GM19397 (cell line): ENCODE measurements around the gene LRIT1.

ENCODE experiments used
- ATAC-seq: cut with Tn5 transposase; IDR thresholded peaks from one replicate; pipeline ENCODE4 v1.9.1; 2021; ENCODE audit warnings: mild to moderate bottlenecking, moderate library complexity; ENCODE audit not compliant: unreplicated experiment

LRIT1 gene

DNA sequence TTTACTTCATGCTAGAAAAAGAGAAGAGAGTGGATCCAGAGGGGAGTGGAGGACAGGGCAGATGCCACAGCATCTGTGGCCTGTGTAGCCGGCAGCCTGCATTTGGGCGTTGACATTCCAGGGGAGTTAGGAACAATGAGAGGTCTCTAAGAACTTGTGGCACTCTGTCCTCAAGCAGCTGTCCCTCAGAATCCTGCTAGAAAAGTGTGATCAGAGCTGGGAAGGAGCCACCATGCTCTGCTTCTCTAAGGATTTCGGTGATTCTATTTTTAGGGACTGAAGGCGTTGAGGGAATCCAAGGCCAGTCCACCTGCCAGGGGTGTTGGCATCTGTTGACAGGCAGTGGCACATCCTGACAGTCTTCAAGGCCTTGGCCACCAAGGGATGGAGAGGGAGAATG, 23.6 kb downstream of the LRIT1 start:
- no peak for ATAC-seq

DNA sequence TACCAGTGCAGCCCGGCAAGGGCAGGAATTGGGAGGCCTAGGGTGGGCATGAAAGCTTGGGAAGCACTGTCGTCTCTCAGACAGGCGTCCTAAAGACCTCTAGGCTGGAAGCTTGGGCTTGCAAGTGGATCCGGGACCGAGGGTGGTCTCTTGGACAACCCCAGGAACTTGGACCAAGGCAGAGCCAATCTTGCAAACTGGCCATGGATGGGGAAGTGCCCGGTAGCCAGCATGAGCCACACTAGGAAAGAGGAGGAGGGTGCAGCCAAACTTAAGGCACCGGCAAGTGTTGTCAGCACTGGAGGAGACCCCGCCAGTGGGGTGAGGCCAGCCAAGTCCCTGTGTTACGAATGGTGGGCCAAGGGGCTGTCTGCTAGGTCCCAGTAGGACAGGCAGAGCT, 24.5 kb downstream of the LRIT1 start:
- no peak for ATAC-seq

DNA sequence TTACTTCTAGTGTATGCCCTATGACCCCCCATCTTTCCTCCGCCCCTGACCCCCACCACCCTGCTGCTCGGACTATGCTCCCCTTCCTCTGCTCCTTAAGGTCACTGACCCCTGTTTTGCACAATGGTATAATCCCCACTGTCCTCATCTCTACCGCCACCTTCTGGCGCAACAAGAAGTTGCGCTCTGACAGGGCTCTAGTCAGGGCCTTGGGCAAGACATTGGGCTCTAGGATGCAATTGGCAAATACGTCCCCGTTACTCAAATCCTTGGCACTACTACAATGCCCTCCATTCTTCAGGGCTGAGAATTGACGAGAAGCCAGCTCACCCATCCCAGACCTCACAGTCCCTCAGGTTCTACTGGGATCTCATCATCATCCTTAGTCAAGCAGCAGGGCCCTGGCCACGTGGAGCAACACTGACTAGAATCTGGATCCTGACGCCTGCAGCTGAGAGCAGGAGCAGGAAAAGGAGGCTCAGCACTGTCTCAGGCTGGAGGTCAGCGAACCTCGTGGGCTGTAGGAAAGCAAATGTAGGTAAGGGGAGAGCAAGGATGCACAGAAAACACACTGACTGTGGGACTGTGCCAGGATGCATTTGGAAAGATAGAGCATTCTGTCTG, 26.6 kb downstream of the LRIT1 start:
- ATAC-seq: peak; percentile 83

DNA sequence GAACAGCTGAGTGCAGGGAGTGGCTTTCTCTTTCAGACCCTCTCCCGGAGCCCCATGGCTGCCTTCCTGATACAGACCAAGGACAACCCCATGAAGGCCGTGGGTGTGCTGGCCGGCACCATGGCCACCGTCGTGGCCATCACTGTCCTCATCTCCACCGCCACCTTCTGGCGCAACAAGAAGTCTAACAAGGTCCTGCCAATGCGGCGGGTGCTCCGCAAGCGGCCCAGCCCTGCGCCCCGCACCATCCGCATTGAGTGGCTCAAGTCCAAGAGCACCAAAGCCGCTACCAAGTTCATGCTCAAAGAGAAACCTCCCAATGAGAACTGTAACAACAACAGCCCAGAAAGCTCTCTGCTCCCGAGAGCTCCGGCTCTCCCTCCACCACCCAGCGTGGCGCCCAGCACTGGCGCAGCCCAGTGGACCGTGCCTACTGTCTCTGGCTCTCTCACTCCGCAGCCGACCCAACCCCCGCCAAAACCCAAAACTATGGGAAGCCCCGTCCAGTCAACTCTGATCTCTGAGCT, 27.2 kb downstream of the LRIT1 start:
- no peak for ATAC-seq

DNA sequence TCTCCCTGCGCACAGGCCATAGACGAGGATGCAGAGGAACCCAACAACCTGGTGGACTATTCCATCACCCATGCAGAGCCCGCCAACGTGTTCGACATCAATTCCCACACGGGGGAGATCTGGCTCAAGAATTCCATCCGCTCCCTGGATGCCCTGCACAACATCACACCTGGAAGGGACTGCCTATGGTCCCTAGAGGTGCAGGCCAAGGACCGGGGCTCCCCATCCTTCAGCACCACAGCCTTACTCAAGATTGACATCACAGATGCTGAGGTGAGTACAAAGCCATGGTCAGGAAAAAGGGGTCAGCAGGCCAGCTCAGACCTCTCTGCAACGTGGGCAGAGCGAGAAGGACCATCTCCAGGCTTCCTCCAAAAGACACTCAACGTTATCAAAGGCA, 28.3 kb downstream of the LRIT1 start:
- no peak for ATAC-seq

DNA sequence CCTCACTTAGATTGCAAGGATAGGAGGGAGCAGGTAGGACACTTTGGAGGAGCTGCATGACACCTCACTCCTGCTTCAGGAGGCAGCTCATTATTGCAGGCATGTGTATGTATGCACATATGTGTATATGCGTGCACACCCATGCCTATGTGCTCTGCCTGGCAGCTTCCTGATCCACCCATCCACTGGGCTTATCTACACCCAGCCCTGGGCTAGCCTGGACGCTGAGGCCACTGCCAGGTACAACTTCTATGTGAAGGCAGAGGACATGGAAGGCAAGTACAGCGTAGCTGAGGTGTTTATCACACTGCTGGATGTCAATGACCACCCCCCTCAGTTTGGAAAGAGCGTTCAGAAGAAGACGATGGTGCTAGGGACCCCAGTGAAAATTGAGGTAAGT, 29.3 kb downstream of the LRIT1 start:
- no peak for ATAC-seq

DNA sequence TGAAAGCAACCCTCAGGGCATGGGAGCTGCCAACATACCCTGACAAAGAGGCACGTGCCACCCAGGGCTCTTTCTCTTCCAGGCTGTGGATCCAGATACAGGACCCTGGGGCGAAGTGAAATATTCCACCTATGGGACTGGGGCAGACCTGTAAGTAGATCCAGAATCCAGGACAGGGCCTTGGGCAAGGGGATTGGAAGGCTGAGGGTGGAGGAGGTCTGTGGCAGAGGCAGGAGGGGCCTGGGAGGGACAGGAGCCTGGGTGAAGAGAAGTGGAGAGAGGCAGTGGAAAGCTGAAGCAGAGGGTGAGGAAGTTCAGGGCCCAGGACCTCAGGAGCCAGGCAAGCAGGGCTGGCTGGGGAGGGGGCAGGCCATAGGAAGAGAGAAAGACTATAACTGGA, 29.8 kb downstream of the LRIT1 start:
- ATAC-seq: no peak

DNA sequence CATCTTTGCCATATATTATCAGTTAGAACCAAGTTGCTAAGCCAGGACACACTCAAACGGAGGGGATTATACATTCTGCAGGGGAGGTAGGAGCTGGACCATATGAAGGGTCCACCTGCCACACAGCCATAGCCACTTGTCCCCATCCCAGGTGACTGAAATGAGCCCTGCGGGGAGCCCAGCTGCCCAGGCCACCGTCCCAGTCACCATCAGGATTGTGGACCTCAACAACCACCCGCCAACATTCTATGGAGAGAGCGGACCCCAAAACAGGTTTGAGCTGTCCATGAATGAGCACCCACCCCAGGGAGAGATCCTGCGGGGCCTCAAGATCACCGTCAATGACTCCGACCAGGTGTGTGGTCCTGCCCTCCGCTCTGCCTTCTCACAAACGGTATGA, 33.3 kb downstream of the LRIT1 start:
- no peak for ATAC-seq

DNA sequence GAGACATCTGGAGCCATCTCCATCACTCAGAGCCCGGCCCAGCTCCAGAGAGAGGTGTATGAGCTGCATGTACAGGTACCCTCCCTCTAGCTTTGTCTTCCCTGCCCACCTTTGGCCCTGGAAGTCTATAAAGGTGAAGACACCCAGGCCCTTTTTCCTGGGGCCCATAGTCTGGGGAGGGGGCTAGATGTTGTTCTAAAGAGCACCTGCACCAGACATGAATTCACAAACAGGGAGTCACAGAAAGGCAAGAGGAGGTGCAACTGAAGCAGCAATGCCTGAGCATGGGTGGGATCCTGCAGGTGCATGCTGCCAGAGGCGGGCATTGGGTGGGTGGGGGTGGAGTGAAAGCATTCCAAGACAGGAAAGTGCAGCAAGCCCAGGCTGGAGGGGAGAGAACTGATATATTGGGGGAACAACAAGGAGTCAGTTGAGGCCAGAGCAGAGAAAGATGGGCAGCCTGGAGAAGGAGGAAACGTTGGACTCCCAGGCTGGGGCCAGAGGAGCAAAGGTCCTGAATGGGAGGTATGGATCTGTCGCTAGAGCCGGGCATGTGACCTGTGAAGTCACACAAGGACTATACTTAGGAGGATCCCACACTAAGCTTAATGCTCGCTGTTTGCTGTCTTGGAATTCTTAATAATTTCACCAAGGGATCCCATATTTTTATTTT, 35.4 kb downstream of the LRIT1 start:
- ATAC-seq: no peak

DNA sequence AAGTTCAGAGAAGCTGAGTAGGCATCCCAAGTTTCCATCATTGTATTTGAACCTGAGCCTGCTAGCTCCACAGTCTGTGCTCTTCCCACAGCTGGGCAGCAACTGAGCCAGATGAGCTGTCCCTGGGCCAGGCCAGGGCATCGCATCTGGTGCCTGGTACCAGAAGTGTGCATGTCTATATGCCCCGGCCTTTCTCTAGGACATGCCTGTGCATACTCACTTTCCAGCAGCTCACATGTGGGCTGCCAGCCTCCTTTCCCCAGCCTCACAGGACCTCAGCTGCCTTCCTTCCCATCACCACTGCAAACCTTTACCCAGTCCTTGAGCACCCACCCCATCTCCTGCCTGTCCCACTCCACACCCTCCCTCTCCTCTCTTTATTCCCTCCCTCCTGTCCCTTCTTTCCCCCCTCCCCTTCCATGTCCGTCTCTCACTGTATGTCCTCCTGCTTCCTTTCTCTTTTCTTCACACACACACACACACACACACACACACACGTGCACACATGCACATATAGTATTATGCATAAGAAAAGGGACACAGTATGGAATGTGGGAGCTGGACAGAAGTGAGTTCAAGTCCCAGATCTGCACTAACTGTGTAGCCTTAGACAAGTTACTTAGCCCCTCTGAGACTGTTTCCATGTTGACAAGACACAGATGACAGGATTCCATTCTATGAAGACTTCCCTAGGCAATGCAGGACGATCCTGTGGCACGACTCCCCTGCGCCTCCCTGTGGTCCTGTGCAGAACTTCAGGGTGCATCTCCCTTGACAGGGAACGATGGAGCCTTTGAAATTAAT, 36.1 kb downstream of the LRIT1 start:
- peak; percentile 70 for ATAC-seq

DNA sequence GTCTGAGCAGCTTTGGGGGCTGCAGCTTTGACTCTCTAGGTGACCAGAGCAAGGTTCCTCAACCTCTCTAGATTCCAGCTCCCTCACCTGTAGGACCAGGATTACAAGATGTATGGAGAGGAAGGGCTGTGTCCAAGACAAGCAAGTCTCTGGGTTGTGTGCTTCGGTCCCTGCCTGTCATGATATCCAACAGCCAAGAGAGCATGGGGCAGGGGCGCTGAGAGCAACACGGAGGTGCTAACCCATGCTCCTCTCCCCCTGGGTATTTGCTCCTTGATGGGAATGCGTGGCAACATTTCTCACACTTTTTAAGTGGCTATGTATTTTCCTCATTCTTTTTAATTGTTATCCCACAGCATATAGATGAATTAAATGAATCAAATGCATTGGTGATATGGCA, 36.7 kb downstream of the LRIT1 start:
- ATAC-seq: no peak

DNA sequence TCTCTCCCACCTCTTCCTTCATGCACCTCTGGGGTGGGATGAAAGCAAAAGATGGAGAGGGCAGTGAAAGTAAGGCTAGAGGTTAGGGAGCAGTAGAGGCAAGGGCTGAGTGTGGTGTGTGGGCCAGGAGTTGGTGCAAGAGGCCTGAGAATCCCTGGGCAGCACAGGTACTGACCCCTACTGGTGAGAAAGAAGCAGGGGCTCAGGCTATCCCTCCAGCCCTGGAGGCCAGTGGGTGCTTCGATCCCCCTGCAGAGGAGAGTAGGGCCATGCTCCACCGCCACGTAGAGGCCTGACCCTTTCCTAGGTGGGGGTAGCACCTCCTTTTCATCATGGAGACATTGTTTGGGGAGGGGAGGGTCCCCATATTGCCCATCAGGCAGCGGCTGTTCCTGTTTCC, 37.2 kb downstream of the LRIT1 start:
- ATAC-seq: peak; percentile 66

DNA sequence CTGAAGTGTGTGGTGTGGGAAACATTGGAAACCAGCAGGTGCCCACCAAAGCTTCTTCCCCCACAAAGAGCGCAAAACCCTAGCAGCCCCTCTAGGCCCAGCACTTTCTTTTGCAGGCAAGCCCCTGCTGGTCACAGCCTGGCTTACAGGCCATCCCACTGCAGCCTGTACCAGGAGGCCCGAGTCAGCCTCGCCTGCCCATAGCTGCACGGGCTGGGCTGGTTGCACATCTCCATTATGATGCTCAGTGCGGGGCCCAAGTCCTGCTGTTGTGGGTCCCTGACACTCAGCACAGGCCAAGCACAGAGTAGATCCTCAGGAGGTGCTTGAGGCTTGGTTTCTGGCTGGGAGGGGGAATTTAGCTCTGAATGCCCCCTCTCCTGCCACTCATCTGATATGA, 39.0 kb downstream of the LRIT1 start:
- ATAC-seq: no peak

DNA sequence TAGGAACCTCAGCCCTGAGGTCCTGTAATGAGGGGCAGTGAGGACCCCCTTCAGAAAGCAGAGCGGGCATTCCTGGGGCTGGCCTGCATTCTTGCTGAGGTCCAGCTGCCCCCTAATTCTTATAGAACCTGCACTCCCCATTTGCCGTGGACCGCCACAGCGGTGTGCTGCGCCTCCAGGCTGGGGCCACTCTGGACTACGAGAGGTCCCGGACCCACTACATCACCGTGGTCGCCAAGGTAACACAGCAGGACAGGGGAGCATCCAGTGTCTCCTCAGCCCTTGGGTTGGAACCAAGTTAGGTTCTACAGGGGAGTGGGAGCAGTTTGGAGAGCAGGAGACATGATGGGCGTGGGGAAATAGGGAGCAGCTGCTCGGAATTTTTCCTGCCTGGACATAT, 39.7 kb downstream of the LRIT1 start:
- no peak for ATAC-seq

DNA sequence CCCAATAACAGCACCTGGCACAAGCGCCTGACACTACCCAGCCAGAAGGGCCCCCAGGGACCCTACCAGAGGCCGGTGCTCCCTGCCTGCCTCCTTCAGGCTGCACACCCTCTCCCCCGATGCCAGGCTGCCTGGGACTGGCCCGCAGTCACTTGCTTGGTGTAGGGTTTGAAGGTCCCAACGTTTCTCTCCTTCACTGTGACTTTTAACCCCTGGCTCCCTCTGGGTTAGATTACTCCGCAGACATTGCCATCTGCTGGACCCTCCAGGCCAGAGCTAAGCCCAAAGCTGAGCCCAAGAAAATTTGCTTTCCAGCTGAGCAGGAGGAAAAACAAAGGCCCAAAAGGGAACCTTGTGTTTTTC, 40.1 kb downstream of the LRIT1 start:
- ATAC-seq: no peak

DNA sequence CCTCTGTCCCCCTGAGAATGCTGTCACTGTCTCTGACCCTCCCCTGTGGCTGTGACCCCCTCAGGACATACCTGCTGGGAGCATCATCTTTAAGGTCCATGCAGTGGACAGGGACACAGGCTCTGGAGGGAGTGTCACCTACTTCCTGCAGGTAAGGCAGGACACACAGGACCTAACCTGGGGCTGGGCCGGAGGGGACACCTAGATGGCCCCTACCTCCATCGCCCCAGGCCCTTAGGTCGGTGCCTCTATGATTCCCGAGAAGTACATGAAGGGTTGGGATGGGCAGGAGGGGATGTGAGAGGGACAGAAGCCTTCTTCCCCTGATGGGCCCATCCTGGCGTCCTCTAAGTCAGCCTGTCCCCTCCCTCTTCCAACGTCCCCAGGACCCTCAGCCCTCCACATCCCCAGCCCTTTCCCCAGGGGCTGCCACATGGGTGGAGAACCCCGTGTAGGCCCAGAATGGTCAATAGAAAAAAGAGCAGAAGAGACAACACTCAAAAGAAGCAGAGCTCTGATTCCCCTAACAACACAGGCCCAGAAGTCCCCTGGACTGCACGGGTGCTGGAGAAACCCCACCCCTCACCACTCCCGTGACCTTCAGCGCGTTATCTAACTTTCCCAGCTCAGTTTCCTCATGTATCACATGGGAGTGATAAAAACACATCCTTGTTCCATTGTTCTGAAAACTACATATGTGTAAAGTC, 40.7 kb downstream of the LRIT1 start:
- ATAC-seq: no peak

DNA sequence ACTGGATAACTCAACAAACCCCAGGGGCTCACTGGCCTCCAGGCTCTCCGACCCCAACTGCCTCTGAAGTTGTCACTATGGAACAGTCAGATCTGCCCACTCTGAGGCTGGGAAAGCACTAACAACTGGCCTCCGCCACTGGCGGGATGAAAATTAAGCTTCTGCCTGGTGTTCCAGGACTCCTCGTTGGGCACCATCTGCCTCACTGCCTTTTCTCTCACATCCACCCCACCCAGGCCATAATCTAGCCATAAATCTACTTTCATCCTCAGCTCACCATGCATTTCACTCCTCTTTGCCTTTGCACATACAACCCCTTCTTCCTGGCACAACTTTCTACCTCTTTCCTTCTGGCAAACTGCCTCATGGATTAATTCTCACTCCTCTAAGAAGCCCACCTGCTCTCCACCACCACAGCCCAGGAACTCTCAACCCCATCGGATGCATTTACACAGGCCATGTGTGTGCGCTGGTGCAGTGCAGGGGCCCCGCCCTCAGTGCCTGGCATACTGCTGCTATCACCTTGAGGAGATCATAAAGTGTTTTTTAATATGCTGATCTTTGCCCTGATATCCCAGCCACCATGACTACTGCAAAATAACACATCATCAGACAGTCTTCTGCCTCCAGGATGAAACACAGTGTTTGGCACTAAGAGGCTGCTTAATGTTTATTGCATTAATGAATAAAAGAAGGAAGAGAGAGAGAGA, 43.0 kb downstream of the LRIT1 start:
- ATAC-seq: no peak

DNA sequence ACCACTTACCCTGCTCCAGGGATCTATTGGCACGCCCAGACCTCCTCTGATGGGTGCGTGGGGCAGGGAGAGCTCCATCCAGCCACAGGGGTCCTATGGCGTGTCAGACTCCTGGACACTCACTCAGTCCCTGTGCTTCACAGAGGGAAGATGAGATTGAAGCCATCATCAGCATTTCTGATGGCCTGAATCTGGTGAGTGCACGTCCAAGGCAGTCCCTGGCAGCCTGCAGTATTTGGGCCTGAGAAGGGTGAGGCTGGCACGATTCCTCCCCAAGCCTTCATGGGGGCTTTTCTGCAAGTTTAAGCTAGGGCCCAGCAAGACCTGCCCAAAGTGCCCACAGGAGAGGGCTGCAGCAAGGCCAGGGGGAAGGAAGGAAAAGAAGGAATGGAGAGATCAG, 43.7 kb downstream of the LRIT1 start:
- no peak for ATAC-seq

DNA sequence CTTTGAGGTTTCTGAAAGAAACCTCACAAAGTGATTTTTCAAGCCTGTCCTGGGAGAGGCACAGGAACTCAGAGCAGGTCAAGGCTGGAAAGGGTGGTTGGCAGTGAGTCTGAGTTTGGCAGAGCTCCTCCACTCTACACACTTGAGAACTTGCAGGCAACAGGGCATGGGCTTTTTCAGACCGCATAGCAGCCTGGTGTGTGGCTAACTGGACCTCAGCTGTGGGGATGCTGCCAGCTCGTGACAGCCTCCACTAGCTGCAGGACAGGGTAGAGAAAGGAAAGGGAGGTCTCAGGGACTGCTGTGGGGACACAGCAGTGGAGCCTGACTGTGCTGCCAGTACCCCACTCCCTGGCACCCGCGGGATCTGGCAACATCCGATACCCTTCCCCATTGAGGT, 44.4 kb downstream of the LRIT1 start:
- ATAC-seq: no peak

DNA sequence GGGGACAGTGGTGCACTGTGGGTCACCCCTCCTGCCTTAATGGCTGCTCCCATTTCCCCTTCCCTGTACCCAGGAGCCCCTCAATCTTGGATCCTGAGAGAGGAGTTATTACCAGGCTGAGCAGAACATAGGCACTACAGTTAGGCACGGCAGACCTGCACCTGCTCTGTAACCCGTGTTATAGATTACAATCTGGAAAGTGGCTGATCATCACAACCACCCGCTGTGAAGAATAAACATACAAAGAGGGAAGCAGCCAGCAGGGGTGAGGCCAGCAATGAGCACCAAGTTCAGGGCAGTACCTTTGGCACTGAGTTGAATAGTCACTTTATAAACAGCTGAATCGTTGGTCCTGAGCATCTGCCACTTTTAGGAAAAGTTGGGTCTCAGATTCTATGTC, 45.3 kb downstream of the LRIT1 start:
- no peak for ATAC-seq
